Measurements from ENCODE around the gene UBLCP1.

GRCh38 chr5:159231167-159231566, 31.9 kb upstream of the UBLCP1 start:
- no peak for TF ChIP-seq EZH2 (IDR thresholded peaks at IDR 0.05; ENCODE audit: borderline replicate concordance)
- no peak for TF ChIP-seq CTCF (IDR thresholded peaks at IDR 0.05; ENCODE audit: poor library complexity)

Data from hepatocyte (in vitro differentiated cells).